Measurements from ENCODE around the gene SAPCD2.

- TF ChIP-seq POLR2A (IDR thresholded peaks at IDR 0.05) (no peak), CTCF (IDR thresholded peaks at IDR 0.05) (no peak)
Observed at GRCh38 chr9:137032858-137033257, 37.5 kb downstream of the SAPCD2 start.
